Measurements from ENCODE around the gene FOXK2. TPM values are rescaled to one million over a fixed set of nuclear protein-coding genes. Genes with fewer than 3 reads are reported as not detected.

The FOXK2 gene
- total and polyA plus RNA-seq, 2 of the 8 experiments (the other 6 are each of a cell fraction or from before 2014, with no cell fraction given), result 34.7 to 64.9 TPM

DNA sequence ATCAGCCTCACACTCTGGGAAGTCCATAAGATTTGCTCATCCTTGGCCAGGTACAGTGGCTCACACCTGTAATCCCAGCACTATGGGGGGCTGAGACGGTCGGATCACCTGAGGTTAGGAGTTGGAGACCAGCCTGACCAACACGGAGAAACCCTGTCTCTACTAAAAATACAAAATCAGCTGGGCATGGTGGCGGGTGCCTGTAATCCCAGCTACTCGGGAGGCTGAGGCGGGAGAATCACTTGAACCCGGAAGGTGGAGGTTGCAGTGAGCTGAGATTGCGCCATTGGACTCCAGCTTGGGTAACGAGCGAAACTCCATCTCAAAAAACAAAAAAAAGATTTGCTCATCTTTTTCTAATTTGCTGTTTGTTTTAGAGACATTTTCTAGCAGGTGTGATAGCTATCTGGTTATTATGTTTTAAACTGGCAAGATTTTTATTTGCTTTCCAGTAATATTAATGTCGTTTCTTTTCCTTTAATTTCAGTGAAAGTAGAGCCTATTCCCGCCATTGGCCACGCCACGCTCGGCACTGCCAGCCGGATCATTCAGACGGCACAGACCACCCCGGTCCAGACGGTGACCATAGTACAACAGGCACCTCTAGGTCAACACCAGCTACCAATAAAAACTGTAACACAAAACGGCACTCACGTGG is 67.2 kb downstream of the FOXK2 start:
- WGBS, 2 experiments (ENCODE audit: extremely low coverage in 1 of 2, insufficient coverage in 1 of 2, insufficient read length in 1 of 2, insufficient replicate concordance in 2 of 2, low coverage in 1 of 2, low lambda C conversion rate in 2 of 2, missing lambda C conversion rate in 1 of 2), result 94% methylated on average over 21 of the region's 21 CpGs; no CpG with 5 or more reads in 1 of the 2 experiments
- TF ChIP-seq EGR1 (IDR thresholded peaks at IDR 0.05; ENCODE audit: borderline replicate concordance, low read depth, low read length) (no peak), CHD2 (IDR thresholded peaks at IDR 0.05; ENCODE audit: low read length) (no peak), GABPA (IDR thresholded peaks at IDR 0.05; ENCODE audit: borderline replicate concordance, insufficient read depth, low read length) (no peak), YY1 (IDR thresholded peaks at IDR 0.05; ENCODE audit: low read depth, low read length) (no peak), BCL11A (IDR thresholded peaks at IDR 0.05; ENCODE audit: low read depth in 2 of 2, low read length in 2 of 2) (no peak), SP2 (IDR thresholded peaks at IDR 0.05; ENCODE audit: low read length) (no peak), KDM5A (IDR thresholded peaks at IDR 0.05; ENCODE audit: low read length) (no peak), SP1 (IDR thresholded peaks at IDR 0.05; ENCODE audit: low read depth, low read length) (no peak), RBBP5 (IDR thresholded peaks at IDR 0.05; ENCODE audit: borderline replicate concordance, low read depth, low read length) (no peak), CREB1 (IDR thresholded peaks at IDR 0.05) (no peak)

More for the DNA sequence above, 67.2 kb downstream of the FOXK2 start:
- Histone ChIP-seq H2AK5ac (ENCODE audit: low read depth, low read length) (no peak overlapping the region), H3K4ac (replicated peaks; ENCODE audit: insufficient read length, low read depth, low read length) (no peak overlapping the region), H3K4me3 (ENCODE audit: extremely low read depth in 1 of 4, insufficient read depth in 2 of 4, low read depth in 3 of 4, low read length in 4 of 4) (no peak overlapping the region), H2AFZ (ENCODE audit: low read length) (no peak overlapping the region), H2BK5ac (ENCODE audit: low read depth, low read length) (no peak overlapping the region), H4K91ac (replicated peaks; ENCODE audit: insufficient read length, low read length) (no peak overlapping the region), H3K4me2 (ENCODE audit: insufficient read depth in 1 of 2, low read depth in 2 of 2, low read length in 2 of 2) (no peak overlapping the region), H4K8ac (ENCODE audit: extremely low read depth, insufficient read depth, low read length) (no peak overlapping the region; the same call in 1 of the 2 replicates), H4K5ac (ENCODE audit: insufficient read length, low read depth, low read length) (no peak overlapping the region), H3K9me3 (ENCODE audit: insufficient read depth in 2 of 2, low read depth in 1 of 2, low read length in 1 of 2) (no peaks in the 10 kb centered on the region; a peak in 1 of 4 replicates), H3K27ac (ENCODE audit: low read depth, low read length) (no peak overlapping the region), H2BK12ac (ENCODE audit: low read depth, low read length) (no peak overlapping the region), H3K18ac (ENCODE audit: extremely low read depth, low read length) (no peak overlapping the region), H3K27me3 (replicated peaks in 1 of 4; ENCODE audit: control insufficient read depth in 3 of 4, extremely low read depth in 1 of 4, insufficient read depth in 3 of 4, low read length in 3 of 4) (no peaks in the 10 kb centered on the region), H4K20me1 (replicated peaks in 1 of 2; ENCODE audit: control insufficient read depth in 1 of 2, insufficient read depth in 2 of 2, low read length in 2 of 2) (peaks cover 7 to 8% of the 10 kb centered on the region in 2 experiments), H3K23ac (ENCODE audit: insufficient read length) (no peak overlapping the region), H3K56ac (replicated peaks; ENCODE audit: insufficient read length, low read depth, low read length) (no peak overlapping the region), H3K4me1 (replicated peaks in 1 of 4; ENCODE audit: control insufficient read depth in 3 of 4, insufficient read depth in 4 of 4, low read length in 3 of 4) (no peaks in the 10 kb centered on the region), H3K79me2 (ENCODE audit: control insufficient read depth in 1 of 2, insufficient read depth in 2 of 2, low read length in 2 of 2) (no peaks in the 10 kb centered on the region), H3K36me3 (ENCODE audit: control insufficient read depth in 2 of 4, insufficient read depth in 4 of 4, low read length in 3 of 4) (peaks cover 6 to 52% (median 35%) of the 10 kb centered on the region in 4 experiments), H3K79me1 (ENCODE audit: low read depth, low read length) (0 out of 2 replicates have a peak, but pooled peaks cover 4% of the 10 kb centered on the region), H2BK15ac (ENCODE audit: low read length) (no peak overlapping the region), H3K14ac (ENCODE audit: insufficient read length) (no peak overlapping the region), H3K9ac (replicated peaks in 1 of 4; ENCODE audit: extremely low read depth in 1 of 4, low read depth in 3 of 4, low read length in 3 of 4) (no peak overlapping the region), H2BK20ac (ENCODE audit: low read length) (no peak overlapping the region), H2BK120ac (replicated peaks; ENCODE audit: low read depth, low read length) (no peak overlapping the region), H3K23me2 (ENCODE audit: low read depth, low read length) (no peaks in the 10 kb centered on the region)
- DNase-seq (ENCODE audit: low read depth in 1 of 2, low spot score in 2 of 2) (no peak), FAIRE-seq (no peak)
- ChIA-PET POLR2A (ENCODE audit: partially characterized antibody) (no interaction called here), CTCF (ENCODE audit: partially characterized antibody) (no interaction called here)
